GM21447 (cell line): Measurements from ENCODE around the gene FAM171A1.
"Not testable (repeated sequence)": the region's sequence is repeated elsewhere in the genome, so short reads cannot be mapped to it uniquely, and the experiment has no call there.

Experiments
- ATAC-seq: cut with Tn5 transposase; IDR thresholded peaks from one replicate; pipeline ENCODE4 v1.9.1; 2021; ENCODE audit not compliant: unreplicated experiment

FAM171A1 gene

DNA sequence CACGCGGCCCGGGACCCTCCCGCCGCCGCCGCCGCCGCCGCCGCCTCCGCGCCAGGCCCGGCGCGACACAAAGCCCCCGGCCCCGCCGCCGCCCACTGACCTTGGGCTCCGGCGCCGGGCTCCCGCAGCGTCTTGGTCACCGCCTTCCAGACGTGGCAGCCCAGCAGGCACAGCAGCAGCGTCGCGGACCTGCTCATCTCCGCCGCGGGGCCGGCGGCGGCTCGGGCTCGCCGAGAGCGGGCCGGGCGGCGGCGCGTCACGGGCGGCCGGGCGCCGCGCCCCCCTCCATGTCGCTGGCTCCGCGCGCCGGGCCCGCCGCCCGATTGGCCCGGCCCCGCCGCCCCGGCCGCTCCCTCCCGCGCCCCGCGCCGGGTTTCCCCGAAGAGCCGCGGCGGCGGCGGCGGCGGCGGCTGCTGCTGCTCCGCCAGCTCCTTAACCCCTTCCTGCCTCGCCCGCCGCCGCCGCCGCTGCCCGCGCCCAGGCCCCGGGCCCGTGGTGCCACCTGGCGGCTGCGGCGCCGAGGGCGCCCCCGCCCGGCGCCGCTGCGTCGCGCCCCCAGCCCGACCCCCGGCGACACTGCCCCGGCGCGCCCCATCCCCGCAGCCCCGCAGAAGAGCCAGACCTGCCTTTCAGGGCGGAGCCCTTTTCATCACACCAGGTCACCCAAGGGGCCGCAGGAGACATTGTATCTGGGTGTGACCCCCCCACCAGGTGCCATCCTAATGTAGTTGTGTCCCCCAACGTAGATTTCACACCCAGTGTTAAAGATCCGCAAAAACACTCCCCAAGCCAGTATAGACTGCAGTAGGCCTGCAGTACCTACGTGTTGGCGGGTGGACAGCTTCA lies at the start of gene FAM171A1:
Gene FAM171A1 (minus strand): TSS at position 434 of the 846 bp plus-strand sequence. CDS start 237 bp downstream, at position 197.
- no peak for ATAC-seq

DNA sequence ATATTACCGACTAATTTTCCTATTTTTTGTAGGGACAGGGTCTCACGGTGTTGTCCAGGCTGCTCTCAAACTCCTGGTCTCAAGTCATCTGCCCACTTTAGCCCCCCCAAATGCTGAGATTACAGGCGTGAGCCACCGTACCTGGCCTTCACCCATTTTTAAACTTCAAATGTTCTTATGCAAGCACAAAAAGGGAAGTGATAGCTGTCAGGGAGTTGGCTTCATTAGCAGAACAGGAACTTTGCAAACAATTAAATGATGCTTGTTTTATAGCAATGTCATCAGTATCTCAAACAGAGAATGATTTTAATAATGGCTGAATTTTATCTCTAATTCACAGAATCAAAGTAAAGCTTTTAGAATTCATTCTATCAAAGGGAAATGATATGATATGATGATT lies 49.8 kb upstream of the FAM171A1 start:
- no peak for ATAC-seq

- no peak for ATAC-seq
Measured at GRCh38 chr10:15419279-15419874, 48.3 kb upstream of the FAM171A1 start.

GRCh38 chr10:15416034-15416433 lies 44.9 kb upstream of the FAM171A1 start:
- ATAC-seq, result no peak

GRCh38 chr10:15411010-15411409 lies 39.9 kb upstream of the FAM171A1 start:
- ATAC-seq, result no peak

DNA sequence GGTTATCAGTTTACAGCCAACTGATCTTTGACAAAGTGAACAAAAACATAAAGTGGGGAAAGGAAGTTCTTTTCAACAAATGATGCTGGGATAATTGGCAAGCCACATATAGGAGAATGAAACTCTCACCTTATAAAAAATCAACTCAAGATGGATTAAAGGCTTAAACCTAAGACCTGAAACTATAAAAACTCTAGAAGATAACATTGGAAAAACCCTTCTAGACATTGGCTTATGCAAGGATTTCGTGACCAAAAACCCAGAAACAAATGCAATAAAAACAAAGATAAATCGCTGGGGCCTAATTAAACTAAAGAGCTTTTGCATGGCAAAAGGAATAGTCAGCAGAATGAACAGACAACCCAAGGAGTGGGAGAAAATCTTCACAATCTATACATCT lies 38.3 kb upstream of the FAM171A1 start:
- not testable (repeated sequence) for ATAC-seq

GRCh38 chr10:15408557-15408956 lies 37.5 kb upstream of the FAM171A1 start:
- no peak for ATAC-seq

GRCh38 chr10:15405319-15405718 lies 34.2 kb upstream of the FAM171A1 start:
- no peak for ATAC-seq

DNA sequence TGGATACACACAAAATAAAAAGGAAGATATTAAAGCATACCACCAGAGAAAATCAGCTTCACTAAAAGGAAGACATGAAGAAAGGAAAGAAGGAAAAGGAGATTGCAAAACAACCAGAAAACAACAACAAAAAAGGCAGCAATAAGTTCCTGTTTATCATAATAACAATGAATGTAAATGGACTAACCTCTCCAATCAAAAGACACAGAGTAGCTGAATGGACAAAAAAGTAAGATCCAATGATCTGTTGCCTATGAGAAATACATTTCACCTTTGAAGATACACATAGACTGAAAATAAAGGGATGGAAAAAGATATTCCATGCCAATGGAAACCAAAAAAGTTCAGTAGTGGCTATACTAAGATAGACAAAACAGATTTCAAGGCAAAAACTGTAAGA lies 30.3 kb upstream of the FAM171A1 start:
- no peak for ATAC-seq

GRCh38 chr10:15400461-15400860 lies 29.4 kb upstream of the FAM171A1 start:
- not testable (repeated sequence) for ATAC-seq

DNA sequence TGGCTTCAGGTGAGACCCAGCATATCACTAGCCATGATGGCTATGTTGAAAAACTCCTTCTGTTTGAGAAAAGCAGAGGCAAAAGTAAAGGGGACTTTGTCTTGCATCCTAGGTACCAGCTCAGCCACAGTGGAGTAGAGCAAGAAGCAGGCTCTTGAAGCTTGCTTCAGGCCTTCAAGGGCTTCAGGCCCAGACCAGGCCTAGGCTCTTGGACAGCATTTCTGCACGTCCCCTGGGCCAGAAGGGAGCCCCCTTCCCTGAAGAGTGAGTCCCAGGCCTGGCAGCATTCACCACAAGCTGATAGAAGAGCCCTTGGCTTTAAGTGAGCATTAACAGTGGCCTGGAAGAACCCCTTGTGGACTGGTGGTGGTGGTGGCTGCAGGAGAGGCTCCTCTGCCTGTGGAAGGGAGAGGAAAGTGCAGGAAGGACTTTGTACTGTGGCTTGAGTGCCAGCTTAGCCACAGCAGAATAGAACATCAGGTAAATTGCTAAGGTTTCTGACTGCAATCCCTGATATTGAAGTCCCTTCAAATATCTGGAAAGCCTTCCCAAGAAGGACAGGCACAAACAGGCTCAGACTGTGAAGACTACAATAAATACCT lies 28.1 kb upstream of the FAM171A1 start:
- ATAC-seq, result no peak

DNA sequence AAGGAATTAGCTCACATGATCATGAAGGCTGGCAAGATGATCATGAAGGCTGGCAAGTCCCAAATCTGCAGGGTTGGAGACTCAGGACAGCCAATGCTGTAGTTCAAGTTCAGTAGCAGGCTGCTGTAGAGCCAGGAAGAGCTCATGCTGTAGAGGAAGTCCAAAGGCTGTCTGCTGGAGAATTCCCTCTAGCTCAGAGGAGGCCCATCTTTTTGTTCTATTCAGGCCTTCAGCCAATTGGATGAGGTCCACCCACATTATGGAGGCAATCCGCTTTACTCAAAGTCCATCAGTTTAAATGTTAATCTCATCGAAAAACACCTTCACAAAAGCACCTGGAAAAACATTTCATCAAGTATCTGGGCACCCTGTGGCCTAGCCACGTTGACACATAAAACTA lies 24.8 kb upstream of the FAM171A1 start:
- no peak for ATAC-seq

GRCh38 chr10:15393139-15393825 lies 22.2 kb upstream of the FAM171A1 start:
- ATAC-seq, result no peak

DNA sequence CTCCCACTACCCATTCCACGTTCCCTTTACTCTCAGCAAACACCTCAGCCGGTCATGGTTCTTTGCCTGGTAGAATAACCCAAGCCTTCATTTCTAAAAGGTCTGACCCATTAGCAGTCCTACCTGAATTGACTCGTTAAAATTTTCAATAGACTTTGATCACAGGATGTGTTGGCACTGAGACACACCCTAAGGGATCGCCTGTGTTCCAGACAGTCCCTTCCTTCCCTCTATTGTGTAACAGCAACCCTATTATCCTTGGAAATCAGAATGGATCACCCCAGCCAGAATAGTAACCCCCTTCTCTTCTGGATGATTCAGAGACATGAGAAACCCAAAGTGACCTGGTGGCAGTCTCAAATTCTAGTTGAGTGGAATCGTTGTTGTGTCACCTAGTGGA lies 20.4 kb upstream of the FAM171A1 start:
- no peak for ATAC-seq

GRCh38 chr10:15388172-15388571 lies 17.1 kb upstream of the FAM171A1 start:
- ATAC-seq, result not testable (repeated sequence)

- ATAC-seq, result no peak
Measured at GRCh38 chr10:15387021-15387420, 15.9 kb upstream of the FAM171A1 start.

DNA sequence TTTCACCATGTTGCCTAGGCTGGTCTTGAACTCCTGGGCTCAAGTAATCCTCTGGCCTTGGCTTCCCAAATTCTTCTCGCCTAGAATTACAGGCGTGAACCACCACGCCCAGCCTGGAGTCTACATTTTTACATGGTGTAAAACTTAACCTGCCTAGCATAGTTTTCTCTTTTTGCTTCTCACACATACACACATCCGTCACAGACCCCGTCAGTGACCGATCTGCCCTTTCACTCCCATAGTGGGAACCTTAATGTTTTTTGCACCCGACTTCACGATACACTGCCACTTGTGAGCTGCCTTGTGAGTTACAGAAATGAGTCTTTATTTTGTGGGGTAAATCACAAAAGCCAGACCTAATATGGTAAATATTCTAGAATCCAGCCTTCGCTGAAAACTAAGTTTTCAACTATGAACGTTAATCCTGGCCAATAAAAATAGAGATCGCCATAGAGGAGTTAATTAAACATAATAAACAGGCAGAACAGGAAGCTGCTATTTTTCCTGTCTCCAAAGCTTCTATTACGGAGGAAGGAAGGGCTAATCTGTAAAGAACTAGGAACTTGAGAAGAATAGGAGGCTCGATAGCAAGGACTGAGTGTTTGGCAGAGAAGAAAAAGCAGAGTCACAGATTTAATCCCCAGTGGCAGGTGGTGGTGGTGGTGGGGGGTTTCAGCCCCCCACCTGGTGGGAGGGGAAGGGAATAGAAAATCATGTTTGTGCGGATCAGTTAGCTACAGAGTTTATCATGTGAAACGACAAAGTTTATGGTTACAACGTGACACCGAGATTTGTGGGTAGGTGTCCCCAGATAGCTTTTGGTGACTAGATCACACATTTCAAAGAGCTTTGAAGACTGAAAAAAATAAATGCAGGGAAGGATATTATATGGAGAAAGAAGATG lies 14.7 kb upstream of the FAM171A1 start:
- no peak for ATAC-seq

GRCh38 chr10:15381420-15381819 lies 10.3 kb upstream of the FAM171A1 start:
- no peak for ATAC-seq

DNA sequence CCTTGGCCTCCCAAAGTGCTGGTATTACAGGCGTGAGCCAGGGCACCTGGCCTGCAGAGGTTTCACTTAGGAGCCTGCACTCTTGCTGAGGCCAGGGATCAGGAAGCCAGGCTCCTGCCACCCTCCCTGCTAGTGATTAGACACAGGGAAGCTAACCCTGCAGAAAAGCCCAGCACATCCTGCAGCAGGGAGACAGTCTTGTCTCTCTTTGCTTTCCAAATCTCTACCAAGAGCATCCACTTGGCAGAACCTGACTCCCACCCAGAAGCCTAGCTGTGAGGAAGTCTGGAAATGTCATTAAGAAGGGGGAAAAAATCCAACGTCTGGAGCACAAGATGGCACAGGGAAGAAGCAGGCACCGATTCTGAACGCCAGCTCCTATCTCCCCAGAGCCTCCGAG lies 8.0 kb upstream of the FAM171A1 start:
- ATAC-seq, result no peak

DNA sequence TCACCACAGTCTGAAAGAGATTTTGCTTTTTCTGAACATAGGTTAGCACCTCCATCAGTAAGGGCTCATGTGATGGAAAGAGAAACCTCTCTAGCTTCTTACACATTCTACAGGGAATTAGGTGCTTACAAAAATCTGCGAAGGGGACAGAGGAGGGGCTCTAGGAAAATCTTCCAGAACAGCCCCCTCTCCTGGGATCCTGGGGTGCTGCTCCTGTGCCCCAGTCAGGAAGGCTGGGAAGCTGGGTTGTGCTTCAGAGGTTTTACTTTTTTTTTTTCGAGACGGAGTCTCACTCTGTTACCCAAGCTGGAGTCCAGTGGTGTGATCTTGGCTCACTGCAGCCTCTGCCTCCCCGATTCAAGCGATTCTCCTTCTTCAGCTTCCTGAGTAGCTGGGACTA lies 7.5 kb upstream of the FAM171A1 start:
- no peak for ATAC-seq
